HG02884 (cell line): ENCODE measurements around the gene CRYBA4.

ENCODE experiments used
- ATAC-seq: cut with Tn5 transposase; IDR thresholded peaks from one replicate; pipeline ENCODE4 v1.9.1; 2021; ENCODE audit warnings: mild to moderate bottlenecking, moderate library complexity; ENCODE audit not compliant: unreplicated experiment

CRYBA4 gene

GRCh38 chr22:26658671-26659478 lies 37.1 kb downstream of the CRYBA4 start:
- no peak for ATAC-seq

GRCh38 chr22:26660356-26660755 lies 38.6 kb downstream of the CRYBA4 start:
- no peak for ATAC-seq

GRCh38 chr22:26660961-26661578 lies 39.3 kb downstream of the CRYBA4 start:
- ATAC-seq, result no peak

DNA sequence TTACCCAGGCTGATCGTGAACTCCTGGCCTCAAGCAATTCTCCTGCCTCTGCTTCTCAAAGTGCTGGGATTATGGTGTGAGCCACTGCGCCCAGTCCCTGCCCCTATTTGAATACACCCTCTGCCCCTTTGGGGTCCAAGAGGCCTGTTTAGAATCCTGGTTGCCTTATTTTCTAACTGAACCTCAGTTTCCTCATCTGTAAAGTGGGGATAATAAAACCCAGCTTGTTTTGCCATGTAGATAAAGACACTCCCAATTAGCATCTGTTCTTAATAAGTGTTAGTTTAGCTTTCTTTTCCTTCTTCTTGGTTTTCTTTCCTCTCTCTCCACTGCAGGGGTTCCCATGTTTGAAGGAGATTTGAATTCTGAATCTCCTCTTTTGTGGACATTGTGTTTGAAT lies 40.4 kb downstream of the CRYBA4 start:
- ATAC-seq, result no peak

- ATAC-seq, result no peak
Observed at GRCh38 chr22:26663374-26663923, 41.7 kb downstream of the CRYBA4 start.

- no peak for ATAC-seq
Observed at GRCh38 chr22:26665813-26666231, 44.1 kb downstream of the CRYBA4 start.

GRCh38 chr22:26667140-26667539 lies 45.4 kb downstream of the CRYBA4 start:
- ATAC-seq, result no peak

- no peak for ATAC-seq
Observed at GRCh38 chr22:26669060-26669481, 47.3 kb downstream of the CRYBA4 start.

DNA sequence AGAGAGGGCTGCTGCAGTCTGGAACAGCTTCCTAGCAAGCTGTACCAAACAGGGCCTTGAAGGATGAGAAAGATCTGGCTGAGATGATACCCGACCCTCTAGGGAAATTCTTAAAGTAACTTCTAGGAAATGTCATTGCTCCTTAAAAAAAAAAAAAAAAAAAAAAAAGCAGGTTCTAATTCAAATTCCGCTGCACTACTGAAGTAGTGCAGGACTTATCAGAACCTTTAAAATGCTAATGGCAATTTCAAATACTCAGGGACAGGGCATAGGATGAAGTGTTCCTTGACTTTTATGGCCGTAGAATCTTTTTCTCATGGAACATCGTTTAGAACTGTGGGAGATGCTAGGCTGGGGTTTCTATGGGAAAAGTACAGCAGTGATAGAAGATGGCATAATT lies 48.7 kb downstream of the CRYBA4 start:
- ATAC-seq, result no peak

- ATAC-seq, result no peak
Observed at GRCh38 chr22:26671317-26672059, 49.7 kb downstream of the CRYBA4 start.

DNA sequence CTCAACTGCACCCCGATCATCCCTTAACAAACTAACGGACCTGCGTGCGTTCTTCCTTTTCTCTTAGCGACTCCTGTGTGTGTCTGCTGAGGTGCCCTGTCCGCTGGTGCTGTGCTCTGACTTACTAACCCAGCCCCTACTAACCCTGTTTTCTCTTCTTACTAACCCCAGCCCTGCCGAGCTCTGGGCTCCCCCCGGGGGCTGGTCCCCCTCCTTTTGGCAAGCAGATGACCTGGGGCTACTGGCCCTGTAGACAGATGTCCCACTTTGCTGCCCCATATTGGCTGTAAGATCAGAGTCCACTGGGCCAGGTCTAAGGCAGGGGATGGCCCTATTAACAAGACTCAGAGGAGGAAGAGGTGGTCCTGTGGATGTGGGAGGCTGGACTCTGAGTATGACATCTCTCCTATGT lies 50.3 kb downstream of the CRYBA4 start:
- peak; percentile 14 for ATAC-seq

GRCh38 chr22:26672590-26673468 lies 51.1 kb downstream of the CRYBA4 start:
- peak; percentile 59 for ATAC-seq

GRCh38 chr22:26673486-26673885 lies 51.7 kb downstream of the CRYBA4 start:
- no peak for ATAC-seq

- ATAC-seq, result no peak
Observed at GRCh38 chr22:26674211-26675190, 52.7 kb downstream of the CRYBA4 start.

DNA sequence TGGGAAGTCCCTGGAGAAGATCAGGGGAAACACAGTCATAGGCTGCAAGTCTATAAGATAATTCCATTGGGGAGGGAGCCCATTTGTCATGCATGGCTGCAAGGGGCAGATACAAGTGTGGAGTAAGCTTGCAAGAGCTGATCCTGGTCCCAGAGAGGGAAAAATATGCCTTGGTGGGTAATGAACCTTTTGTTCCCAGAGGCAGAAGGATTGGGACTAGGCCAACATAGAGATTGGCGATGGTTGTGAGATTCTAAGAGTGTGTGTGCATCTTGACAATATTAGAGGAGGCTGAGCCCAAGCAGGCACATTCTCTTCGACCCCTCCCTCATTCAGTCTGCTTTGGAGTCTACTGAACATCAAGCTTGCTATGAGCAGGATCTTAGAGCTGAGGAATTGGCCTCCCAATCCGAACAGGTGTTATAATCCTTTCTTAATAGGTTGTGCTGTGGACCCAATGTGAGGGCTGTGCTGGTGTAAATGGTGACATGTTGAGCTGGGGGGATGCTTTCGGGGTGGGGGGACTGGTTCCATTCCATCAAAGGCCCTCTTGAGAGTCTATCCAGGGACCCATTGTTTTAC lies 54.0 kb downstream of the CRYBA4 start:
- ATAC-seq, result no peak

DNA sequence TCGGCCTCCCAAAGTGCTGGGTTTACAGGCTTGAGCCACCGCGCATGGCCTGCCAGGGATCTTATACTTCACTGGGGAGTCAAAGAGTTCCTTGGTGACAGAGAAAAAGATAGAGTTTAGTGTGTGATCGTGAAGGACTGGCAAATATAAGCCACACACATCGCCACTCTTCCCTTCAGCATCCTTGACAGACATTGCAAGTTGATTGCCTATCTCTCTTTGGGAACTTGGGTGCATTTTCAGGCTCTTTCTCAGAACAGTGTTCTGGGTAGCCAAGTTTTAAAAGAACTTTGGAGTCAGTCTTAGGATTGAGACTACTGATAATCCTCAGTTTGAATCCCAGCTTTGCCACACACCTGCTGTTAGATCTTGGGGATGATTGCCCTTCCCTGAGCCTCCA lies 55.5 kb downstream of the CRYBA4 start:
- ATAC-seq, result no peak

DNA sequence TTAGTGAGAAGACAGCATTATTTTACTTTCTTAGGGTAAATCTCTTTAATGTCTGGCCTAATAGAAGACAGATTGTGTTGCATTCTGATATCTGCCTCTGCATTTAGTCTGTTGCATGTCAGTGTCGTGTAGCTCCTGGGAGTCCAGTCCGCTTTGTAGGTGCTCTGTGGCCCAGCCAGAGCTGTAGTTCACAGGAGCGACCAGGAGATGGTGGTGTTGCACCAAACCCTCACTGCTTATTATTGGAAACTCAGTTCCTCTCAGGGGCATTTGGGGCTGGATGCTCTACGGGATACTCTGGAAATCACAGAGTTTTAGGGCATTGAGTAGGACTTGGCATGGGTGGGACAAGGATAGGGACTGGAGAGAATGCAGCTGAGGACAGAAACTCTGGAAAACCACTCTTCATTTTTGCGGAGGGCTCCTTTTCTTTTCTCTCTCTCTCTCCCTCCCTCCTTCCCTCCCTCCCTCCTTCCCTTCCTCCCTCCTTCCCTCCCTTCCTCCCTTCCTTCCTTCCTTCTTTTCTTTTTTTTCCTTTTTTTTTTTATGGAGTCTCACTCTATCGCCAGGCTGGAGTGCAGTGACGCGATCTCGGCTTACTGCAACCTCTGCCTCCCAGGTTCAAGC lies 57.4 kb downstream of the CRYBA4 start:
- no peak for ATAC-seq
